M059J (cell line): ENCODE results near the gene OR10K2. TPM values are rescaled to one million over a fixed set of nuclear protein-coding genes. Genes with fewer than 3 reads are reported as not detected.
"Not testable (repeated sequence)": the region's sequence is repeated elsewhere in the genome, so short reads cannot be mapped to it uniquely, and the experiment has no call there.

Experiments used
- DNase-seq: peaks from one replicate; pipeline ENCODE4 v3.0.0-alpha.2; 2012; ENCODE audit warnings: low read depth
- total RNA-seq: library from RNA; depleted of rRNA; stranded (reverse); fragments of >200 nt; shearing (Covaris generic); gene quantifications from 2 replicates; pipeline ENCODE4 v1.2.3, GENCODE V29; 2014; rRNA removed

OR10K2 gene
- not detected in 2 replicates for total RNA-seq

GRCh38 chr1:158426137-158426536 is at the start of gene OR10K2:
Gene OR10K2, minus strand, starts transcription at chr1:158426237. Its CDS starts 5,371 bp downstream, at chr1:158420866.
- no peak for DNase-seq

- no peak for DNase-seq
Measured at GRCh38 chr1:158471920-158472319, 45.9 kb upstream of the OR10K2 start, which contains the start of gene OR10R2. Gene OR10R2, plus strand, starts transcription at chr1:158472220. Its CDS starts 106 bp downstream, at chr1:158472326.

- DNase-seq, result no peak
Measured at GRCh38 chr1:158461534-158461933, 35.5 kb upstream of the OR10K2 start, which contains the start of gene OR10K1. Gene OR10K1, plus strand, starts transcription at chr1:158461834. Its CDS starts 3,728 bp downstream, at chr1:158465562.

- no peak for DNase-seq
Measured at GRCh38 chr1:158458263-158458662, 32.2 kb upstream of the OR10K2 start.

- no peak for DNase-seq
Measured at GRCh38 chr1:158457246-158457645, 31.2 kb upstream of the OR10K2 start.

- DNase-seq, result no peak
Measured at GRCh38 chr1:158454537-158454936, 28.5 kb upstream of the OR10K2 start.

- no peak for DNase-seq
Measured at GRCh38 chr1:158445376-158445775, 19.3 kb upstream of the OR10K2 start.

- DNase-seq, result no peak
Measured at GRCh38 chr1:158434741-158435140, 8.7 kb upstream of the OR10K2 start.

- not testable (repeated sequence) for DNase-seq
Measured at GRCh38 chr1:158430163-158430562, 4.1 kb upstream of the OR10K2 start.

- DNase-seq, result no peak
Measured at GRCh38 chr1:158425027-158425426, 1.0 kb downstream of the OR10K2 start.

GRCh38 chr1:158422212-158422611 is 3.8 kb downstream of the OR10K2 start:
- no peak for DNase-seq

- no peak for DNase-seq
Measured at GRCh38 chr1:158417586-158417985, 8.5 kb downstream of the OR10K2 start.

GRCh38 chr1:158414651-158415345 is 11.2 kb downstream of the OR10K2 start:
- DNase-seq, result no peak

- no peak for DNase-seq
Measured at GRCh38 chr1:158407092-158407491, 18.9 kb downstream of the OR10K2 start.

GRCh38 chr1:158400871-158401270 is 25.2 kb downstream of the OR10K2 start:
- no peak for DNase-seq

- no peak for DNase-seq
Measured at GRCh38 chr1:158398818-158399514, 27.1 kb downstream of the OR10K2 start, which contains the start of gene OR10T2. Gene OR10T2, minus strand, starts transcription at chr1:158399466. Its CDS starts 0 bp downstream, at chr1:158399466.

GRCh38 chr1:158396646-158397045 is 29.4 kb downstream of the OR10K2 start:
- no peak for DNase-seq

- DNase-seq, result no peak
Measured at GRCh38 chr1:158393476-158393875, 32.6 kb downstream of the OR10K2 start.

- DNase-seq, result no peak
Measured at GRCh38 chr1:158391099-158391498, 34.9 kb downstream of the OR10K2 start.

GRCh38 chr1:158390331-158390730 is 35.7 kb downstream of the OR10K2 start:
- DNase-seq, result no peak

- no peak for DNase-seq
Measured at GRCh38 chr1:158374860-158375259, 51.2 kb downstream of the OR10K2 start.

GRCh38 chr1:158374101-158374500 is 51.9 kb downstream of the OR10K2 start:
- DNase-seq, result not testable (repeated sequence)
